NCI-H748 (cell line): Measurements from ENCODE around the gene FSTL4.
"Not testable (repeated sequence)": the region's sequence is repeated elsewhere in the genome, so short reads cannot be mapped to it uniquely, and the experiment has no call there.

ENCODE experiments used
- DNase-seq: peaks from one replicate; lab custom pipeline; 2025; ENCODE audit not compliant: unreplicated experiment; lab: John Stamatoyannopoulos, UW

Gene FSTL4

GRCh38 chr5:133406977-133407632 lies 205.2 kb downstream of the FSTL4 start:
- no peak for DNase-seq

- DNase-seq: no peak
These were observed 205.9 kb downstream of the FSTL4 start for GRCh38 chr5:133406208-133406976.

GRCh38 chr5:133405275-133406034 lies 206.9 kb downstream of the FSTL4 start:
- no peak for DNase-seq

- DNase-seq: no peak
These were observed 207.6 kb downstream of the FSTL4 start for GRCh38 chr5:133404724-133405123.

- no peak for DNase-seq
These were observed 208.5 kb downstream of the FSTL4 start for GRCh38 chr5:133403741-133404364.

- DNase-seq: no peak
These were observed 209.6 kb downstream of the FSTL4 start for GRCh38 chr5:133402775-133403174.

GRCh38 chr5:133401731-133402347 lies 210.5 kb downstream of the FSTL4 start:
- no peak for DNase-seq

GRCh38 chr5:133400831-133401351 lies 211.4 kb downstream of the FSTL4 start:
- DNase-seq: no peak

- no peak for DNase-seq
These were observed 212.2 kb downstream of the FSTL4 start for GRCh38 chr5:133400120-133400519.

- DNase-seq: no peak
These were observed 213.0 kb downstream of the FSTL4 start for GRCh38 chr5:133399247-133399891.

- DNase-seq: no peak
These were observed 213.7 kb downstream of the FSTL4 start for GRCh38 chr5:133398646-133399101.

- no peak for DNase-seq
These were observed 214.2 kb downstream of the FSTL4 start for GRCh38 chr5:133397990-133398645.

- no peak for DNase-seq
These were observed 215.0 kb downstream of the FSTL4 start for GRCh38 chr5:133397348-133397747.

GRCh38 chr5:133396814-133397213 lies 215.5 kb downstream of the FSTL4 start:
- DNase-seq: no peak

- DNase-seq: no peak
These were observed 216.1 kb downstream of the FSTL4 start for GRCh38 chr5:133396187-133396741.

- not testable (repeated sequence) for DNase-seq
These were observed 217.1 kb downstream of the FSTL4 start for GRCh38 chr5:133395207-133395606.

- DNase-seq: not testable (repeated sequence)
These were observed 217.9 kb downstream of the FSTL4 start for GRCh38 chr5:133394477-133394817.

GRCh38 chr5:133393776-133394476 lies 218.4 kb downstream of the FSTL4 start:
- DNase-seq: no peak

GRCh38 chr5:133392448-133392847 lies 219.9 kb downstream of the FSTL4 start:
- no peak for DNase-seq
